KMS-11 (cell line): ENCODE data around the gene RAB1B.

Source experiments
- H2AFZ ChIP-seq: fragments of 200-600 bp; sonication (generic); 2 replicates; pipeline ENCODE4 v1.6.1; 2016; ENCODE audit warnings: antibody characterized with exemption, mixed run types, low read depth
- H3K27ac ChIP-seq: fragments of 200-600 bp; sonication (generic); 2 replicates; pipeline ENCODE4 v1.6.1; 2016; ENCODE audit warnings: mild to moderate bottlenecking, mixed run types
- H3K27me3 ChIP-seq: fragments of 200-600 bp; sonication (generic); 2 replicates; pipeline ENCODE4 v1.6.1; 2017; ENCODE audit warnings: mild to moderate bottlenecking, low read depth, mixed run types, moderate library complexity; ENCODE audit not compliant: insufficient read depth
- H3K36me3 ChIP-seq: fragments of 200-600 bp; sonication (generic); 2 replicates; pipeline ENCODE4 v1.6.1; 2017; ENCODE audit warnings: mild to moderate bottlenecking, mixed run types; ENCODE audit not compliant: insufficient read depth
- H3K4me1 ChIP-seq: fragments of 200-600 bp; sonication (generic); 2 replicates; pipeline ENCODE4 v1.6.1; 2016; ENCODE audit warnings: mild to moderate bottlenecking, low read depth, mixed run types; ENCODE audit not compliant: poor library complexity, severe bottlenecking
- H3K4me2 ChIP-seq: fragments of 200-600 bp; sonication (generic); 2 replicates; pipeline ENCODE4 v1.7.0; 2016; ENCODE audit warnings: mild to moderate bottlenecking, mixed run types
- H3K4me3 ChIP-seq: fragments of 200-600 bp; sonication (generic); IDR thresholded peaks from 2 replicates; pipeline ENCODE4 v1.6.1; 2017; ENCODE audit warnings: low read depth, low read length, mixed read lengths; ENCODE audit not compliant: insufficient read depth
- H3K79me2 ChIP-seq: fragments of 200-600 bp; sonication (generic); 2 replicates; pipeline ENCODE4 v1.6.1; 2016; ENCODE audit warnings: low read depth, mixed run types; ENCODE audit not compliant: insufficient read depth
- H3K9ac ChIP-seq: fragments of 200-600 bp; sonication (generic); 2 replicates; pipeline ENCODE4 v1.6.1; 2016; ENCODE audit warnings: mild to moderate bottlenecking, mixed run types
- H4K20me1 ChIP-seq: fragments of 200-600 bp; sonication (generic); 2 replicates; pipeline ENCODE4 v1.6.1; 2016; ENCODE audit warnings: mild to moderate bottlenecking, mixed run types; ENCODE audit not compliant: insufficient read depth
- TF ChIP-seq, protein P1 (sequence below): fragments of 200-600 bp; sonication (generic); conservative IDR thresholded peaks from 2 replicates; pipeline ENCODE4 v1.6.1; 2017; ENCODE audit warnings: low read depth, mild to moderate bottlenecking, antibody characterized with exemption, low read length, moderate library complexity, mixed read lengths

Gene RAB1B

DNA sequence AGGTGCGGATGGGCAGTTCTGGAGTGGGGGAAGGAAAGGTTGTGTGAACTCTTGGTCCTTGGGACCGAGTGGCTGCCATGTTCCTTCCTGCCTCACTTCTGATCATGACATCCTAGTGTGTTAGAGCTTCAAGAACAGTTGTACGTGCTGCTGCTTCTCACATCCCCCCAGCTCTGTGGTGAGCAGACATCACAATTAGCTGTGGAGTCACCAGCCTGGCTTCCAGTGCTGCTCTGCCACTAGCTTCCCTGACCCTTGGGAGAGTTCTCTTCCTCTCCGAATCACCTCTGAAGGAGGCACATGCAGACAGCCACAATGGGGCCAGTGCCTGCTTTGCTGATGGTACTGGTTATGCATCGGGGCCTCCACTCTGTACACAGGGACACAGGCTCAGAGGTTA is 6.2 kb upstream of the RAB1B start:
- Histone ChIP-seq H2AFZ (no peak overlapping the region), H3K4me3 (no peak overlapping the region)
- TF ChIP-seq, protein P1, sequence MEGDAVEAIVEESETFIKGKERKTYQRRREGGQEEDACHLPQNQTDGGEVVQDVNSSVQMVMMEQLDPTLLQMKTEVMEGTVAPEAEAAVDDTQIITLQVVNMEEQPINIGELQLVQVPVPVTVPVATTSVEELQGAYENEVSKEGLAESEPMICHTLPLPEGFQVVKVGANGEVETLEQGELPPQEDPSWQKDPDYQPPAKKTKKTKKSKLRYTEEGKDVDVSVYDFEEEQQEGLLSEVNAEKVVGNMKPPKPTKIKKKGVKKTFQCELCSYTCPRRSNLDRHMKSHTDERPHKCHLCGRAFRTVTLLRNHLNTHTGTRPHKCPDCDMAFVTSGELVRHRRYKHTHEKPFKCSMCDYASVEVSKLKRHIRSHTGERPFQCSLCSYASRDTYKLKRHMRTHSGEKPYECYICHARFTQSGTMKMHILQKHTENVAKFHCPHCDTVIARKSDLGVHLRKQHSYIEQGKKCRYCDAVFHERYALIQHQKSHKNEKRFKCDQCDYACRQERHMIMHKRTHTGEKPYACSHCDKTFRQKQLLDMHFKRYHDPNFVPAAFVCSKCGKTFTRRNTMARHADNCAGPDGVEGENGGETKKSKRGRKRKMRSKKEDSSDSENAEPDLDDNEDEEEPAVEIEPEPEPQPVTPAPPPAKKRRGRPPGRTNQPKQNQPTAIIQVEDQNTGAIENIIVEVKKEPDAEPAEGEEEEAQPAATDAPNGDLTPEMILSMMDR, result no peak

DNA sequence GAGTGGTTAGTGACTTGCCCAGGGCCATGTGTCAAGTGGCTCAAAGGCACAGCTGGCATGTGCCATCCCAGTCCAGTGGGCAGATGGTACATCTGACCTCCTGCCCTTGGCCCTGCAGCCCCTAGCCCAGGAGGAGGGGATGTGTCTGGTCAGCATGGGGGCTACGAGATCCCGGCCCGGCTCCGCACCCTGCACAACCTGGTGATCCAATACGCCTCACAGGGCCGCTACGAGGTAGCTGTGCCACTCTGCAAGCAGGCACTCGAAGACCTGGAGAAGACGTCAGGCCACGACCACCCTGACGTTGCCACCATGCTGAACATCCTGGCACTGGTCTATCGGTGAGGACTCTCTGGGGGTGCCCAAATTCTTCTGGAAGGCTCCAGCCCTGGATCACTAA is 5.7 kb upstream of the RAB1B start:
- no peaks in the 10 kb centered on the region for H3K36me3 ChIP-seq
- H3K4me2 ChIP-seq, result no peak overlapping the region

More for the DNA sequence above, 6.2 kb upstream of the RAB1B start:
- Histone ChIP-seq H3K4me2 (no peak overlapping the region), H3K27ac (no peak overlapping the region), H3K4me1 (peaks cover 8% of the 10 kb centered on the region), H3K36me3 (no peaks in the 10 kb centered on the region), H4K20me1 (no peaks in the 10 kb centered on the region), H3K79me2 (peaks cover 9% of the 10 kb centered on the region; the same call in 1 of the 2 replicates), H3K9ac (no peak overlapping the region), H3K27me3 (no peaks in the 10 kb centered on the region)

DNA sequence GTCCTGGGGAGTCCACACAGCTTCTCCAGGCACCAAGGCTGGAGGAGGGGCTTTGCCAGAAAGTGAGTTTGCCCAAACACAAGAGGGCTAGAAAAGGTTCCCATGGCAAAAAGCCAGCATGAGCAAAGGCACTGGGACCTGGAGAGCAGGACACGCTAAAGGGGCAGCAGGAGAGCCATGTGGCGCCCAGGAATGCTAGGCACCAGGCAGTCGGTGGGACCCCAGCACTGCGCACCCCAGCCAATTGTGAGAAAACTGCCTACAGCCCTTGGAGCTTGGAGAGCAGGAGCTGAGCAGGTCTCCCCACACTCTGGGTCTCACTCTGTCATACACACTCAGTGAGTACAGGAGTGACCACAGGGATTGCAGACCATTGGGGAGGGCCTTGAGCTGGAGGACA is 5.2 kb upstream of the RAB1B start:
- Histone ChIP-seq H3K36me3 (no peaks in the 10 kb centered on the region), H3K79me2 (peaks cover 5% of the 10 kb centered on the region; the same call in 1 of the 2 replicates), H4K20me1 (no peaks in the 10 kb centered on the region), H3K4me3 (no peak overlapping the region), H3K4me1 (peaks cover 9% of the 10 kb centered on the region), H2AFZ (no peak overlapping the region), H3K9ac (no peak overlapping the region), H3K27ac (no peak overlapping the region), H3K27me3 (no peaks in the 10 kb centered on the region), H3K4me2 (no peak overlapping the region)
- TF ChIP-seq, protein P1, result no peak

More for the DNA sequence above, 5.7 kb upstream of the RAB1B start:
- no peak overlapping the region for H3K9ac ChIP-seq
- H3K4me1 ChIP-seq, result peaks cover 9% of the 10 kb centered on the region
- TF ChIP-seq, protein P1, result no peak
- no peak overlapping the region for H2AFZ ChIP-seq
- H3K27me3 ChIP-seq, result no peaks in the 10 kb centered on the region
- H3K79me2 ChIP-seq, result peaks cover 9% of the 10 kb centered on the region; the same call in 1 of the 2 replicates
- no peak overlapping the region for H3K4me3 ChIP-seq
- no peak overlapping the region for H3K27ac ChIP-seq
- H4K20me1 ChIP-seq, result no peaks in the 10 kb centered on the region

DNA sequence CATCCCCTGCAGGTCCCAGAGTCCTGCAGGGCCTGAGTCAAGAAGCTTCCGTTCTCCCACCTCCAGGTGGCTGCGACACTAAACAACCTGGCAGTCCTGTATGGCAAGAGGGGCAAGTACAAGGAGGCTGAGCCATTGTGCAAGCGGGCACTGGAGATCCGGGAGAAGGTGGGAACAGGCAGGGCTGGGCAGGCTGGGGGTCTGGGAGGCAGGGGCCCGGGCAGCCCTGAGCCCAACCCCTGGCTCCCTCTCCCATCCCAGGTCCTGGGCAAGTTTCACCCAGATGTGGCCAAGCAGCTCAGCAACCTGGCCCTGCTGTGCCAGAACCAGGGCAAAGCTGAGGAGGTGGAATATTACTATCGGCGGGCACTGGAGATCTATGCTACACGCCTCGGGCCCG is 4.7 kb upstream of the RAB1B start:
- Histone ChIP-seq H3K79me2 (peaks cover 2% of the 10 kb centered on the region; the same call in 1 of the 2 replicates), H3K9ac (no peak overlapping the region), H3K4me2 (no peak overlapping the region), H2AFZ (no peak overlapping the region), H3K4me3 (no peak overlapping the region), H3K4me1 (peaks cover 9% of the 10 kb centered on the region), H4K20me1 (no peaks in the 10 kb centered on the region), H3K27ac (no peak overlapping the region), H3K36me3 (no peaks in the 10 kb centered on the region), H3K27me3 (no peaks in the 10 kb centered on the region)
- TF ChIP-seq, protein P1, result no peak
